GM18517 (cell line): ENCODE data around the gene SGMS2.
"Not testable (repeated sequence)": the region's sequence is repeated elsewhere in the genome, so short reads cannot be mapped to it uniquely, and the experiment has no call there.

Source experiments
- ATAC-seq: cut with Tn5 transposase; IDR thresholded peaks from one replicate; pipeline ENCODE4 v1.9.1; 2021; ENCODE audit warnings: mild to moderate bottlenecking, moderate library complexity; ENCODE audit not compliant: unreplicated experiment

Gene SGMS2

DNA sequence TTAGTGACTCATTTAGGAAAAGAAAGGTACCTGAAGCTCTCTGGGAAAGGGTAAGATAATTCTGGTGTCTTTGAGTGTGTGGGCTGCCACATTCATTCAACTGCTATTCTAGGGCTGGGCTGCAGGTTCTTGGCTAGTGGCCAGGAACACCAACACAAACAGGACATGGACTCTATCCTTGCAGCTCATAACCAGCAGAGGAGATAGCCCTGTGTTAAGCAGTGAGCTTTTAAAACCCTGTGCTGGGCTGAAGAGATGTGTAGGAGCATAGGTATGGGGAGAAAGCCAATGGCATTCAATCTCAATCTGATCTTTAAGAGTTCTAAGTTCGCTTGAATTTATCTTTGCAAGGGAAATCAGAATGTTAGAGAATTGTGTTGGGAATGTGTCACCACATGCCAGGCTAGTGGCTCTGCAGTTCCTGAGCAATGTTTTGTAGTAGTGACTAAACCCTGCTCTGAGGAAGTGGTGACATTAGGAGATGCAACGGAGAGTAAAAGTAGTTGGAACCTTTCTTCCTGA, 39.2 kb downstream of the SGMS2 start:
- ATAC-seq = no peak

DNA sequence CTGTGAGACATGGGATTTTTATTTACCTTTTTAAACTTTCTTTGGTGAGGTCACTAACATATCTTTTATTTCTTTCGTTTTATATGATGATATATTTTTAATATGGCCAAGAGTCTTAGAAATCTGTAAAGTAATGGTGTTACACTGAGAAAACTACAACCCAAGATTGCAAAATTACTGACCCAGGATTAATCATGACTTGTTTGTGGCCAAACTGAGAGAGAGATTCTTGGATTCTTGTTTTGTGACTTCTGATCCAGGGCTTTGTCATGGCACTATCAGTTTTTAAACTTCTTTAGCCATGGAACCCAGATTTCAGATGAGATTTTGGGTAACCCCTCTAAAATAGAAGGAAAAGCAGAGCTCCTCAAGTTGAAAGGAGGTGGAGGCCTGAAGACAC, 42.0 kb downstream of the SGMS2 start:
- ATAC-seq = no peak

DNA sequence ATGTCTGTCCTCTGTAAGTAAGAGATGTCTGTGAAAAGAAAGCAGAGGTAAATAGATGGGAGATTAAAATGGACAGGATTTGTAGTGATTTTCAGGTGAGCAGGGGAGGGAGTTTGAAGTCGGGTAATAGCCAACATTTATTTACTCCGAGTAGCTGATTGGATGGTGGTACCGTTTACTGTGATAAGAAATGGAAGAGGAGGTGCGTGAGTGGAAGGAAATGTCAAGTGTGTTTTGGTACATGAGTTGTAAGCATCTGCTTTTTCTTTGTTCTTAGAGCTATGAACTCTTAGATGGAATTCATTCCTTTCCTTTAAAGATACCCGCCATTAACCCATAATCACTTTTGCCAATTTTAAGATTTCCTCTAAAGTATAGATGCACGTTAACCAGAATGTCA, 45.5 kb downstream of the SGMS2 start:
- ATAC-seq = no peak

DNA sequence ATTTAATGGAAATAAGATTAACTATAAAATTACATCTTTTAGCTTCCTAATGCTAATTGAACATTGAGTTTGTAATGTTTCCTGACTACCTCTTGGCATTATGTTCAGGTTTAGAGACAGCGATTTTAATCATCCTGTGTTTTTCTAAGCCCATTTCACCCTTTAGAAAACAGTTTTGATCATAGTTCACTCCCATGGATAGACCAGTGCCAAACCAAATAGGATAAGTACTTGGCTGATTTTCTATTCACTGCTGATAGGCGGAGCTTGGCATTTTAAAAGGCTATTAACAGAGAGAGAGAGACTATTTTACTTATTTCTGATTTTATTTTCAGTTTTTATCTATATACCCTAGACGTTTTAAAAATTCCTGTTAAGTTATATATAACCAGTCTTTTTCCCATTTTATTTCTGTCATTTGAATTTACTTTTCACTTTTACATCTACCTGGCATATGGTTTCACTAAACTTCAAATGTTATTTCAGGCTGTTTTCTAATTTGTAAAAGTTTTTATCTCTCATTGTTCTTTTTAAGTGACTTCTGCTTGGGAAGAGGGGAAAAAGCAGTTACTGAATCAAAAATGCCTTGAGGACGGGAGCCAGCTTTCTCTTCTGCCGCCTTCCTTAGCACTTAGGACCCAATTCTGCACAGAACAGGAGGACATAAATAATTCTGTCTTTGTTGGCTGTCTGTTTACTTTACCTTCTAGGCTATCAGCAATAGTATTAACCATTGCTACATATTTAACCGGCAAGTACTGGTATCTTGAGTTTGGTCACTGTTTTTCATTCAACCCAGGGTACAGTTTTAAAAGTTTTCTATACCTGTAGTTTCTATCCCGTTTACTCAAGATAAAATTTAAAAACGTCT, 46.4 kb downstream of the SGMS2 start:
- ATAC-seq = no peak

DNA sequence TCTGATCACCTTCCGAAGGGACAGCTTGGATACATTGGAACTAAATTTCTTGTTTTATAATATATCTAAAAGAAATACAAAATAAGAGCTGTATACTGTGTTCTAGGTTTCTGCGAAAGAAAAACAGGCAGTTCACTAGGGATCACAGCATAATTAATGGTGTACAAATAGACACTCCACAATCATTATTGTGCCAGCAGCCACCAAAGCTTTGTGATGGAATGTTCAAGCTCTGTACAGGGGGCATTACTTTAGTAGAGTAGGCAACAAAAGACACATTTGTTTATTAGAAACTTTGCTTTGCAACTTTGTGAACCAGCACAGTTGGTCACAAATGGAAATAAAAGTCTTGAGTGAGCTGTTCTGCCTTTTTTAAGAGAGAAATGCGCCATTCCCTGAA, 49.3 kb downstream of the SGMS2 start:
- no peak for ATAC-seq

DNA sequence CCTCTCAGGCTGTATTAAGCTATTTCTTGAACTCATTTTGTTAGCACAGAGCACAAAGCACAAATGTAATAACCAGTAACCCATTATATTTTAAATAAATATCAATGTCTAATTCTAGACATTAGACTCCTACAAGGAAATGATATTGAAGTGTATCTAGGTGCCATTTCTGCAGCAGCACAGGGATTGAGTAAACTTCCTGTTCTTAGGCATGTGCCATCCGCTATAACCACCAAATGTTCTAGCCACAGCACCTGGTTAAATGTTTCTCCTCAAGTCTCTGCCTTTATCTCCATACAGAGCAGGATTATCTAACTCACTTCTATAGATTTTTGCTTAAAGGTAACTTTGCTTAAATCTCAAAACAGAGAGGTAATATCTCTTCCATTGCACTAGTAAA, 51.4 kb downstream of the SGMS2 start:
- ATAC-seq = no peak

DNA sequence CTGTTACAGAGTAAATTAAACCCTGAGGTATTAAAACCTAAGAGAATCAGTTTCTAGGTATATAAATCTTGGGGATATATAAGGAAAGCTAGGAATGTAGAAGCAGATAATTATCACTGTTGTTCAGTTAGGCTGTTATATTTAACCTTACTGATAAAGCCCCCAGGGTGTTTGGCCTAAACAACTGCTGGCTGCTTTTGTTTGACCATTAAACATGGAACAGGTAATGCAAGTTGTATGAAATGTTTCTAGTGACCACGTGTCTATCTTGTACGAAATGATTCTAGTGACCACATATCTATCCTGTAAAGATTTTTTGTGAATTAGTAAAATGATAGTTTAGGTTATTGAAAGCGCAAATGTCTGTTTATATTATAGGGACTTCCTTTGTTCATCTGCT, 52.6 kb downstream of the SGMS2 start:
- no peak for ATAC-seq

DNA sequence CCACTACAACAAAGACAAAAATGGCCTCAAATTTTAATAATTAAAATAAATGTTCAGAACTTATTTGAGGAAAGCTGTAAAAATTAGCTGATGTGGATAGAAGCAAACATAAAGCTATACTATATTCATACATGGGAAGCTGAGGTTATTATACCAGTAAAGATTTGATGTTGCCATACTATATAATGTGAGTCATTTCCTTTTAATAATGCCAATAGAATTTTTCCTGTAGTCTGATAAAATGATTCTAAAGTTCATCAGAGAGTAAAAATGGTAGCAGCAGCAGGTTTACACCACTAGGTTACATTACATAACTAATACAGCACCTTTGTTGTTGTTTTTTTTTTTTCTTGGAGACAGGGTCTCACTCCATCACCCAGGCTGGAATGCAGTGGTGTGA, 61.1 kb downstream of the SGMS2 start:
- ATAC-seq = no peak

DNA sequence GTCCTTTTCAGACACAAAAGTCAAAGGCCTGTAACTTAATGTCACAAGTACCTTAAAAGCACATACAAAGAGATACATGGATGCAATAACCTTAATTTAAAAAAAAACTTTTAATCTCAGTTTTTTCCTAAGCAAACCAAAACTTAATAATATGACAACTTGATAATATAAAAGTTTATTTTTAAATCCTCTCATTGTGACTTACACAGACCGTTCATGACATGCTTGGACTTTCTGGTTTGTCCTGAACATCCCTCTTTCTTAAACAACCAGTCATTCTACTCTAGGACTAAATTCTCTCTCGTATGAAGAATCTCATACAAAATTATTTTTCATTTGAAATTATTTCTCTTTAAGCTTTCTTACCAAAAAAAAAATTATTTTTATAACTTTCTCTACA, 63.5 kb downstream of the SGMS2 start:
- no peak for ATAC-seq

DNA sequence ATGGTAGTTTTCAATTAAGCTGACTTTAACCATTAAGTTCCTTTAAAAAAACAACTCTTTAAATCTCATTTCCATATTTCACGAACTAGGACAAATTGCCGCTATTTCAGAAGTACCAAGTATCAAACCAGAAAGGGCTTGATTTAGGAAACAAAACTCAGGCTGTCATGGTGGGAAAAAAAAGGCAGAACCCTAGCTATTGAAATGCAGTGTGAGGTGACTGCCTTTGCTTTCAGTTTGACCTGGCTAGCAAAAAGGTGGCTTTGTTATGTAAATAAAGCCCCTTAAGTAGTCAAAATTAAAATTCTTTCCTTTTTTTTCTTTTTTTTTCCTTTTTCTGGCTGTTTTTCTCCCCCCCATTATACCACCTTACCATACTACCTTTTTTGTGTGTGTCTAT, 66.0 kb downstream of the SGMS2 start:
- no peak for ATAC-seq

DNA sequence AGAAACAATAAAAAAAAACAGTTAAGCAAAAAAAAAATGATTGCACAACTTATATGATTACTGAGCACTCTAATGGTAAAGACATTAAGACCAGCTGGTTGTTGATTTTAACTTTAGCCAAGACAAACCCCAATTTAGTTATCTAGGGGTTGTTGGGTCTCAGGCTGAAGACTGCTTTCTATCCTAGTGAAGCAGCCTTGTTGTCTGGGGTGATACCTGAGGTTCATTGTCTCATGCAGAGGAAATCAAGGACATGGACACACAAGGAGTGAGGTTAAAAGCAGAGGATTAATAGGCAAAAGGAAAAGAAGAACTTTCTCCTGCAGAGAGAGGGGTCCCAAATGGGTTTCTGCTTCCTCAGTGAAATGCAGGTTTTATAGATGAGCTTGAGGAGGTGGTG, 66.6 kb downstream of the SGMS2 start:
- no peak for ATAC-seq

DNA sequence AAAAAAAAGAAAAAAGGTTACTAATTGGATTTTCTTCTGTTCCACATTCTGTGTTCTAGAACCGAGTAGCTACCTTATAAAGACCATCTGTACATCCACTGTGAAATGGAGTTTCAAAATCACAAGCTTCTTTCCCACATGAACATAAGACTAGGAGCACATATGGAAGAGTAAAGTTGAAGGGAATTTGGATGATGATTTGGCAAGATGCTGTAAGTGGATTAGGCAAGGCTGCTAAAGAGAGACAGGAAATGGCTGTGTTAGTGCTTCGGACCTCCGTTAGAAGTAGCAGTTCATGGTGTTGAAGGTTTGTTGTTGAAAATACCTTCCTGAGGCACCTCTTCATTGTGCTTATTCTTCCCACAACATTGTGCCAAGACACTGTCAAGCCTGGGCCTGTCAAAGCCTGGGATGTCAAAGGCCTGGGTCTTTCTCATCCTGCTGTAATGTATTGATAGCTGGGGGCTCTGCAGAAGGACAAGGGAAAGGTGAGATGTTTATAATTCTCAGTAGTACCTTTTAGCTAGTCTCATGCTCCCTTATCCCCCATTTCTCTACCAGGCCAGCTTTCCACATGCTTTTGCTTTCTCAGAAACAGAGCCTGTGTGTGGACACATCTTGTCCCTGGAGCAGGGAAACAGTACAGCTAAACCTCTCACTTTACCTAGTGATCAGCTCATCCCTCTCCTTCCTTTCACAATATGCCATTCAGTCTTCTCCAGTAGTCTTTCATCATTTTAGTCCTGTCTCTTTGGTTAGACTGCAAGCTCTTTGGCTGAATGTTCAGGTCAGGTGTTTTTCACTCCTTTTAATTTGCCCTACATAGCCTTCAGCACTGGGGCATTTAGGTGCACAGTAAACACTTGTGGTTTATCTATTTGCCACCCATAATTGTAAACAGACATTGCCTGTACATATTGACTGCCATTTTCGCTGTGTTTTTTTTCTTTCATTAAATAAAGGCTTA, 68.7 kb downstream of the SGMS2 start:
- no peak for ATAC-seq

DNA sequence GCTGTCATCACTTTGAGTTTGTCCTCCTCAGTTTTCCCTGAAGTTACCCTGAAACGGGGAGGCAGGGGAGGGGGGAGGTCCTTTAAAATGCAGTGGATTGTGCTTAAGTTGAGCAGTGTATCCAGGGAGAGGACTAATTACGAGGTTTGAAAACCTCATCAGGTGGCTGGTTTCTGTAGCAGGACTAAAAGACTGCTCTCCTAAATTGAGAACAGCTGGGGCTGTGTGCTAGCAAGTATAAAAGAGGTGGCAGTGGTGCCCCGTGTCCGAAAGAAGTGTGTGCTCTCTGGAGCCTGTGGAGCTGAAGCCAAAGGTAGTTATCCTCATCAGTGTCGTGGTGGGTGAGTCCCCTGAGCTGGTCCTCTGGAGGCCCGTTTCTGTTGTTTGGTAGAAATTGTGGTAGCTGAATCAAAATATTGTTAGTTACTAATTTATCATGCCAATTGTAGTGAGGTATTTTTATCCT, 69.4 kb downstream of the SGMS2 start:
- no peak for ATAC-seq

DNA sequence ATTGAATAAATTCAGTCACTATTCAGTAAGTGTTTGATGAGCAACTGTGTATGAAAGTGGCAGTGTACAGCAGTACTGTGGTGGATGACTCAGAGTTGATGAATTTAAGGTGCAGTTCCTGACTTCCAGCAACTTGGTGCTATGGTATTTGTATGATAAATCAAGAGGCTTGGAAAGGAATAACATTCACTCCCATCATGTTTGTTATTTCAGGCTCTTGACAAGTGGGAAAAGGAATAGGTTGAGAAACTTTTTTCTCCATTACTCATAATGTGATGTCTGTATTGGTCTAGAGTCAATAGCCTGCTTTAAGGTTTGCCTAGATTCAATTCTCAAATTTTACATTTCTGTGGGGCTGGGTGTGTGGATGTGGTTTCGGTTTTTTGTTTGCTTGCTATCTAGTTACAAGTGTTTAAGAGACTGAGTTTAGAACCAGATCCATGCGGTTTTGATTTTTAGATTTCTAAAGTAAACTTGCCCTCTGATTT, 71.5 kb downstream of the SGMS2 start:
- no peak for ATAC-seq

DNA sequence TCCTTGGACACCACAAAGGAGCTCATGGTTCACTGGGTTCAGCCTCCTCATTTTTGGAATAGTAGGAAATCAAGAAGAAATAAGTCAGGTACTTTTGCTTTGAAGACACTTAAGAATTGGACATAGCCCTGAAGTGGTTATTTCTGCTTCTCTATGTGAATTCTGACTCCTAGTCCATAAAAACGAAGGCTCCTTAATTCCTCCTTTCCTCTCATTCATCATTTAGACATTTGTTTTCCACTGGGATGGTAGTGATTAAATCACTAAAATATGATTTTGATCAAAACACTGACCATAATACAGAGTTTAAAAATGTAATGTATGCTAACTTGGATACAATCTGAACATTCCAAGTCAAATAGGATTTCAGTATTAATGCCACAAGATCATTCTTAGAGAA, 71.9 kb downstream of the SGMS2 start:
- no peak for ATAC-seq

DNA sequence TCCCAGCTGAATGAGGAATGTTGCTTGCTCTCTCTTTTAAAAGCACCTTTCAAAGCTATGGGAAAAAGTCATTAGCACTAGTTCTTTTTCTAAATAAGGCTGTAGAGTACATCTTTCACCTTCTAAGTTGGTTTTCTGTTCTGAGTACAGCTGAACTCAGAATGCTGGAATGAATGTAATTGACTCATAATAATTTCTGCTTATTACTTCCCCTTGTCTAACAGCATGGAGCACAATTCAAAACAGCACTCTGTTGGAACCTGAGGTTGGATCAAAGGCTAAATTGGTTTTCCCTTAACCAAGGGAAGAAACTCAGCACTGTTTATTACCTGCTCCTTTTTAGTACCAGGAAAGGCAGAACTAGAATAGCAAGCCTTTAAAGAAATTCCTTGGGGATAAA, 73.1 kb downstream of the SGMS2 start:
- ATAC-seq = no peak

DNA sequence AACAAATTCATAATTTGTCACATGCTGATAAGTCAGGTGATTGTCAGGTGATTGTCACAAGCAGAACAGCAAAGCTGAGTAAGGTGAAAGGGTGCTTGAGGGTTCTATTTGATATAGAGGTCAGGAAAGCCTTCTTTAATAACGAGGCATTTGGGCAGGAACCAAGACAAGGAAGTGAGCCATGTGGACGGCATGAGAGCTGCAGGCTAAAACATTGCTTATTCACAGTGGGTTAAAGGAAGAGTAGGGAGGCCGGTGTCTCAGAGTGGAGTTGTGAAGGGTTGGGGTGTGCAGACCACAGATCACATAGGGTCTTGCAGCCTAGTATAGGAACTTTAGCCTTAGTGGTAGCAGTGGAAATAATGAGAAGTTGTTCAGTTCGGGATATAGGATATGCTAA, 75.3 kb downstream of the SGMS2 start:
- ATAC-seq = no peak

DNA sequence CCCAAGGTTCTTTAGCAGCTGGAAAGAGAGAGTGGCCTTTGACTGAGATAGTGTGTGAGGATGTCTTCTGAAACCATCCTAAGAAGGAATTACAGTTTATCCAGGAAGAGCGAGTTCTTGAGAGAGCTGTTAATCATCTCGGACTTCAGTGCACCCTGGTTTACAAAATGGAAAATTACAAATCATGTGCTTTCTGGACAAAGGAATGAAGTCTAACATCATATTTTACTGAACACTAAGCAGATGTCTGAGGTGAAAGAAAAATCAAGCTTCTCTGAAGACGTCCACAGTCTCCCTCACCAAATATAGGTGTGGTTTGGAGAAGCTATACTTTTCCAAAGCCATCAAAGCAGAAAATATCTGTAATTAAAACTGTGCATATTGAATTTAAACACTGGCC, 75.8 kb downstream of the SGMS2 start:
- ATAC-seq = no peak

DNA sequence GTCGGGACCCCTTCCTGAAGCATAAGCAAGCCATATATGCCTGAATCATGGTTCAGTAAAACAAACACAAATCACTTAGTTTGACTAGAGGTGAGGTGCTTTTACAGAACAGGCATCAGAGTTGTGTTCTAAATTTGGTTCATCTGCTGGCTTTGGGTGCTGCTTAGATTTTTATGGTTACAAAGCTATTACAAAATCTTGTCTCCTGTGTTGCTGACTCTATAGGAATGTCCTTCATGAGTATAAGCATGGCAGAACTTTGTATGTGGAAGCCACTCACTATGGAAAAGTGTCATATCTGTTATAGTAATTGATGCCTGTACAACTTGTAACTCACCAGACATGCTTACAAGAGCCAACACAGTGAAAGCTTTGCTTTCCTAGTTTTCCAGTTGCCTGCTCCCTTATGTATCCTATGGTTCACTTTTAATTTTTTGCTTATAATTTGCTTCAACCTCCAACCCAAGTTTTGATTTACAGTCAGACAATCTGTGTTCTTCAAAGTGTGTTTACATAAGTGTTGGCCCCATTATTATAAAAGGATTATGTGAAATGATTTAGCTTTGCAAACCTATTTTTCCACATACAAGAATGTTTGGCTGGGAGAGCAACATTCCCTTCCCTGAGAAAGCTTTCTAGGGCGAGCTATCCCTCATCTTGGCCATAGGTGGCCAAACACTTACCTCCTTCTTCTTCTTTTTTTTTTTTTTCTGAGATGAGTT, 76.6 kb downstream of the SGMS2 start:
- ATAC-seq = no peak

DNA sequence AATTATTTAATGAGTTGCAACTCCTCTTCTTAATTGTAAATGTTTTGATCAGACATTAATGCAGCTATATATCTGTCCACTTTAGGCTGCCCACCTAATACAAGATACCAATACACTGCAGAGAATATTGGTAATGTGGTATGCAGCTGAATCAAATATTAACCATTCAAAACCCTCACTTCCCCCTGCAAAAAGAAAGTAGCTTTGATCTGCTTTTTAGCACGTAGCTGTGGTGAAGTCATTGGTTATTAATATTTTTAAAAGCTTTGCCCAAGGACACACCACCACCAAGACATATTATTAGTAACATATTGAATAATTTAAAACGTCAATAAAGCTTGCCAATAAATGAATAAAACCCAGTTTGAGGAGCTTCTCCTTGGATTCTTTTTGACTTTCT, 78.0 kb downstream of the SGMS2 start:
- ATAC-seq = peak; percentile 80

DNA sequence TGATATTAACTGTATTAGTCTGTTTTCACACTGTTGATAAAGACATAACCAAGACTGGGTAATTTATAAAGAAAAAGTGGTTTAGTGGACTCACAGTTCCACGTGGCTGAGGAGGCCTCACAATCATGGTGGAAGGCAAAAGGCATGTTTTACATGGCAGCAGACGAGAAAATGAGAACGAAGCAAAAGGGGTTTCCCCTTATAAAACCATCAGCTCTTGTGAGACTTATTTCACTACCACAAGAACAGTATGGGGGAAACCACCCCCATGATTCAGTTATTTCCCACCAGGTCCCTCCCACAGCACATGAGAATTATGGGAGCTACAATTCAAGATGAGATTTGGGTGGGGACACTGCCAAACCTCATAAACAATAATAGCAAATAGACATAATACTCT, 80.3 kb downstream of the SGMS2 start:
- ATAC-seq = not testable (repeated sequence)
